Astrocyte (in vitro differentiated cells and primary cell): ENCODE data around the gene CIAPIN1.

ENCODE experiments used
- EZH2 ChIP-seq: IDR thresholded peaks from 2 replicates; pipeline ENCODE4 v1.6.1; 2012; ENCODE audit warnings: mild to moderate bottlenecking, low read length, inconsistent platforms; ENCODE audit not compliant: insufficient read depth
- TF ChIP-seq, protein P1 (sequence below): IDR thresholded peaks from 2 replicates; pipeline ENCODE4 v1.5.1; 2011; ENCODE audit warnings: low read depth, mild to moderate bottlenecking, inconsistent platforms, low read length, moderate library complexity; ENCODE audit not compliant: insufficient read depth

GRCh38 chr16:57407521-57408353 lies 39.4 kb downstream of the CIAPIN1 start:
- TF ChIP-seq EZH2 = no peak
- TF ChIP-seq, protein P1, sequence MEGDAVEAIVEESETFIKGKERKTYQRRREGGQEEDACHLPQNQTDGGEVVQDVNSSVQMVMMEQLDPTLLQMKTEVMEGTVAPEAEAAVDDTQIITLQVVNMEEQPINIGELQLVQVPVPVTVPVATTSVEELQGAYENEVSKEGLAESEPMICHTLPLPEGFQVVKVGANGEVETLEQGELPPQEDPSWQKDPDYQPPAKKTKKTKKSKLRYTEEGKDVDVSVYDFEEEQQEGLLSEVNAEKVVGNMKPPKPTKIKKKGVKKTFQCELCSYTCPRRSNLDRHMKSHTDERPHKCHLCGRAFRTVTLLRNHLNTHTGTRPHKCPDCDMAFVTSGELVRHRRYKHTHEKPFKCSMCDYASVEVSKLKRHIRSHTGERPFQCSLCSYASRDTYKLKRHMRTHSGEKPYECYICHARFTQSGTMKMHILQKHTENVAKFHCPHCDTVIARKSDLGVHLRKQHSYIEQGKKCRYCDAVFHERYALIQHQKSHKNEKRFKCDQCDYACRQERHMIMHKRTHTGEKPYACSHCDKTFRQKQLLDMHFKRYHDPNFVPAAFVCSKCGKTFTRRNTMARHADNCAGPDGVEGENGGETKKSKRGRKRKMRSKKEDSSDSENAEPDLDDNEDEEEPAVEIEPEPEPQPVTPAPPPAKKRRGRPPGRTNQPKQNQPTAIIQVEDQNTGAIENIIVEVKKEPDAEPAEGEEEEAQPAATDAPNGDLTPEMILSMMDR = no peak
